PC-3 (cell line): ENCODE results near the gene INO80E.
A peak's percentile ranks its signal among the peaks of the same experiment; 100 is the strongest.

Experiments
- EZH2phosphoT487 ChIP-seq: fragments of 300-600 bp; sonication (generic); IDR thresholded peaks from 2 replicates; pipeline ENCODE4 v1.6.1; 2018; ENCODE audit warnings: mild to moderate bottlenecking, antibody characterized with exemption, low read length, borderline replicate concordance
- TF ChIP-seq, protein P1 (sequence below): fragments of 300-600 bp; sonication (generic); conservative IDR thresholded peaks from 2 replicates; pipeline ENCODE4 v1.5.1; 2017; ENCODE audit warnings: antibody characterized with exemption, low read depth, mild to moderate bottlenecking, low read length

DNA sequence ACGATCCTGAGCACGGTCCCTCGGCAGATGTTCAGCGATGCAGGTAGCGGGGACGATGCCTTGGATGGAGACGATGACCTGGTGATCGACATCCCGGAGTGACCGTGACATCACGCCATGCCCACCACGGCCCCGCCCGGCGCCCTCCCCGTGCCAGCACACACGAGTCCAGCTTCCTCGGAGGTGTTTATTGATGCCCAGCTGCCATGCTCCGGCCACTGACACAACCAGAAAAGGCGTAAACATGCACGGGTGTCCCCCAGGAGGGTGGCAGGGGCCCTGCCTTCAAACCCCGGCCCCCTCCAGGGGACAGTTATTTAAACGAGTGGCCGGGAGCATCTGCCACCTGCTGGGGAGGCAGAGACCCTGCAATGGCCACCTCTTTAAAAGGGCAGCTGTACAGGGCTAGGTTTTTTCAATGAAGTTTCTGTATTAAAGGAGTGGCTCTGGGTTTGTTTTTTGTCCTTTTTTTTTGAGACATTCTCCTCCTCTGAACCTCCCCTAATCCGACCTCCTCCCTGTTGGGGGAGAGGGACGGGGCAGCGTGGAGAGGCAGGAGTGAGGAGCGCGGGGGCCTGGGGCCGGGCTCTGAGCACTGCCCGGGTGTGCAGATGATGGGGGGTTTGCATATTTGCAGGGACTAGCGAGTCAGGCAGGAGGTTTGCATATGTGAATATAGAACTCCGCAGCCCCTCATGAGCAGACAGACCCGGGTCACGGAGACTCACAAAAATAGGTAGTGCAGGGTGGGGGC lies 9.5 kb downstream of the INO80E start:
- TF ChIP-seq, protein P1, sequence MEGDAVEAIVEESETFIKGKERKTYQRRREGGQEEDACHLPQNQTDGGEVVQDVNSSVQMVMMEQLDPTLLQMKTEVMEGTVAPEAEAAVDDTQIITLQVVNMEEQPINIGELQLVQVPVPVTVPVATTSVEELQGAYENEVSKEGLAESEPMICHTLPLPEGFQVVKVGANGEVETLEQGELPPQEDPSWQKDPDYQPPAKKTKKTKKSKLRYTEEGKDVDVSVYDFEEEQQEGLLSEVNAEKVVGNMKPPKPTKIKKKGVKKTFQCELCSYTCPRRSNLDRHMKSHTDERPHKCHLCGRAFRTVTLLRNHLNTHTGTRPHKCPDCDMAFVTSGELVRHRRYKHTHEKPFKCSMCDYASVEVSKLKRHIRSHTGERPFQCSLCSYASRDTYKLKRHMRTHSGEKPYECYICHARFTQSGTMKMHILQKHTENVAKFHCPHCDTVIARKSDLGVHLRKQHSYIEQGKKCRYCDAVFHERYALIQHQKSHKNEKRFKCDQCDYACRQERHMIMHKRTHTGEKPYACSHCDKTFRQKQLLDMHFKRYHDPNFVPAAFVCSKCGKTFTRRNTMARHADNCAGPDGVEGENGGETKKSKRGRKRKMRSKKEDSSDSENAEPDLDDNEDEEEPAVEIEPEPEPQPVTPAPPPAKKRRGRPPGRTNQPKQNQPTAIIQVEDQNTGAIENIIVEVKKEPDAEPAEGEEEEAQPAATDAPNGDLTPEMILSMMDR: peak; percentile 81
- no peak for TF ChIP-seq EZH2phosphoT487
